Activated T-helper 1 cell treated with anti-CD3 and anti-CD28 coated beads, Interleukin-12 subunit alpha, Interleukin-12 subunit beta, Interleukin-2, Interleukin-4 antibody, amounts not matched to agents 30 ng/mL and 10 ng/mL and 1 ng/mL, durations not matched to agents 14 hours and 24 hours and 36 hours (primary cell): ENCODE measurements around the gene TM7SF2. TPM values are rescaled to one million over a fixed set of nuclear protein-coding genes. Genes with fewer than 3 reads are reported as not detected.

Experiments used
- total RNA-seq: library from RNA; stranded (reverse); gene quantifications from 2 replicates; pipeline ENCODE4 v1.2.3, GENCODE V29; 2022

Gene TM7SF2
- total RNA-seq, 1 donor from 2014 or later = 32.2 TPM

Other genes starting within 250 kb of the TM7SF2 start
- 88.0 and 96.9 TPM in 2 replicates for gene EHD1, start 233.3 kb upstream of the TM7SF2 start, total RNA-seq
- gene ATG2A, start 194.7 kb upstream of the TM7SF2 start, total RNA-seq = 24.6 and 24.9 TPM in 2 replicates
- gene PPP2R5B, start 187.2 kb upstream of the TM7SF2 start, total RNA-seq = 7.3 and 14.0 TPM in 2 replicates
- not detected in 2 replicates for gene GPHA2, start 176.0 kb upstream of the TM7SF2 start, total RNA-seq
- gene MAJIN, start 139.8 kb upstream of the TM7SF2 start, total RNA-seq = not detected in 2 replicates
- gene BATF2, start 114.9 kb upstream of the TM7SF2 start, total RNA-seq = not detected in 2 replicates
- 67.3 and 71.2 TPM in 2 replicates for gene ARL2, start 97.7 kb upstream of the TM7SF2 start, total RNA-seq
- gene SNX15, start 84.4 kb upstream of the TM7SF2 start, total RNA-seq = 19.9 and 30.9 TPM in 2 replicates
- 17.4 and 17.7 TPM in 2 replicates for gene SAC3D1, start 70.7 kb upstream of the TM7SF2 start, total RNA-seq
- 11.5 and 12.7 TPM in 2 replicates for gene NAALADL1, start 53.3 kb upstream of the TM7SF2 start, total RNA-seq
- gene CDCA5, start 27.8 kb upstream of the TM7SF2 start, total RNA-seq = 91.8 and 92.5 TPM in 2 replicates
- 31.9 and 34.5 TPM in 2 replicates for gene ZFPL1, start 27.6 kb upstream of the TM7SF2 start, total RNA-seq
- gene VPS51, start 15.7 kb upstream of the TM7SF2 start, total RNA-seq = 137 and 139 TPM in 2 replicates
- gene ZNHIT2, start 5.8 kb downstream of the TM7SF2 start, total RNA-seq = 20.8 and 22.1 TPM in 2 replicates
- 1,004 and 1,020 TPM in 2 replicates for gene FAU, start 10.3 kb downstream of the TM7SF2 start, total RNA-seq
- 76.0 and 76.4 TPM in 2 replicates for gene MRPL49, start 10.4 kb downstream of the TM7SF2 start, total RNA-seq
- gene SYVN1, start 22.6 kb downstream of the TM7SF2 start, total RNA-seq = 42.3 and 45.8 TPM in 2 replicates
- gene SPDYC, start 58.4 kb downstream of the TM7SF2 start, total RNA-seq = not detected in 2 replicates
- gene CAPN1, start 70.1 kb downstream of the TM7SF2 start, total RNA-seq = 85.9 and 93.5 TPM in 2 replicates
- gene POLA2, start 150.1 kb downstream of the TM7SF2 start, total RNA-seq = 78.2 and 78.9 TPM in 2 replicates
- 1.6 and 2.7 TPM in 2 replicates for gene CDC42EP2, start 203.0 kb downstream of the TM7SF2 start, total RNA-seq
- gene DPF2, start 222.0 kb downstream of the TM7SF2 start, total RNA-seq = 84.5 and 93.1 TPM in 2 replicates
- 1.1 TPM in 2 replicates for gene TIGD3, start 242.9 kb downstream of the TM7SF2 start, total RNA-seq